Trophoblast cell (in vitro differentiated cells and primary cell): Measurements from ENCODE around the gene GNB1.
A peak's percentile ranks its signal among the peaks of the same experiment; 100 is the strongest.

Source experiments
- DNase-seq, 2 donors: peaks; one replicate each; pipeline ENCODE4 v3.0.0-alpha.2; 2016
- H2AFZ ChIP-seq: 2 replicates; pipeline ENCODE4 v1.6.1; 2013; ENCODE audit warnings: low read length, moderate library complexity, mild to moderate bottlenecking; ENCODE audit not compliant: insufficient read depth, poor library complexity
- H2AK5ac ChIP-seq: 2 replicates; pipeline ENCODE4 v1.6.1; 2013; ENCODE audit warnings: mild to moderate bottlenecking, low read length
- H2BK120ac ChIP-seq: 2 replicates; pipeline ENCODE4 v1.6.1; 2013; ENCODE audit warnings: low read length, mild to moderate bottlenecking, moderate library complexity; ENCODE audit not compliant: insufficient read depth, poor library complexity
- H2BK12ac ChIP-seq: 2 replicates; pipeline ENCODE4 v1.6.1; 2013; ENCODE audit warnings: mild to moderate bottlenecking, low read length, moderate library complexity
- H2BK5ac ChIP-seq: 2 replicates; pipeline ENCODE4 v1.6.1; 2013; ENCODE audit warnings: low read length, low read depth, moderate library complexity, mild to moderate bottlenecking; ENCODE audit not compliant: poor library complexity
- H3K14ac ChIP-seq: 2 replicates; pipeline ENCODE4 v1.6.1; 2013; ENCODE audit warnings: mild to moderate bottlenecking, low read length
- H3K18ac ChIP-seq: 2 replicates; pipeline ENCODE4 v1.6.1; 2013; ENCODE audit warnings: mild to moderate bottlenecking, low read length
- H3K23ac ChIP-seq: 2 replicates; pipeline ENCODE4 v1.6.1; 2013; ENCODE audit warnings: low read length
- H3K27ac ChIP-seq: 2 replicates; pipeline ENCODE4 v1.5.1; 2013; ENCODE audit warnings: low read depth, mild to moderate bottlenecking, inconsistent platforms, low read length, moderate library complexity
- H3K27me3 ChIP-seq: 2 replicates; pipeline ENCODE4 v1.6.1; 2013; ENCODE audit warnings: inconsistent platforms, mild to moderate bottlenecking, low read length, moderate library complexity; ENCODE audit not compliant: insufficient read depth
- H3K36me3 ChIP-seq, 2 experiments: 1 replicate in 1 of 2; 2 replicates in 1 of 2; pipeline ENCODE4 v1.6.1; 2013; ENCODE audit warnings: low read length in 2 of 2, mild to moderate bottlenecking in 2 of 2, moderate library complexity in 1 of 2; ENCODE audit not compliant: insufficient read depth in 2 of 2, control insufficient read depth in 1 of 2
- H3K4ac ChIP-seq: 2 replicates; pipeline ENCODE4 v1.6.1; 2013; ENCODE audit warnings: low read depth, mild to moderate bottlenecking, low read length, moderate library complexity
- H3K4me1 ChIP-seq, 2 experiments: 1 replicate in 1 of 2; 2 replicates in 1 of 2; pipeline ENCODE4 v1.6.1; 2013; ENCODE audit warnings: low read length in 2 of 2, mild to moderate bottlenecking in 2 of 2, moderate library complexity in 1 of 2; ENCODE audit not compliant: insufficient read depth in 2 of 2, control insufficient read depth in 1 of 2
- H3K4me2 ChIP-seq: 2 replicates; pipeline ENCODE4 v1.6.1; 2013; ENCODE audit warnings: inconsistent platforms, mild to moderate bottlenecking, low read length, moderate library complexity
- H3K4me3 ChIP-seq: 2 replicates; pipeline ENCODE4 v1.5.1; 2013; ENCODE audit warnings: mild to moderate bottlenecking, low read depth, low read length, inconsistent platforms
- H3K79me1 ChIP-seq: one replicate; pipeline ENCODE4 v1.6.1; 2013; ENCODE audit warnings: low read length
- H3K79me2 ChIP-seq: 2 replicates; pipeline ENCODE4 v1.6.1; 2013; ENCODE audit warnings: low read length, mild to moderate bottlenecking; ENCODE audit not compliant: control insufficient read depth, insufficient read depth, poor library complexity
- H3K9ac ChIP-seq: 2 replicates; pipeline ENCODE4 v1.6.1; 2013; ENCODE audit warnings: mild to moderate bottlenecking, low read length
- H3K9me3 ChIP-seq: 2 replicates; pipeline ENCODE4 v1.6.1; 2013; ENCODE audit warnings: low read depth, mild to moderate bottlenecking, control low read depth, inconsistent platforms, low read length; ENCODE audit not compliant: insufficient read depth
- H4K12ac ChIP-seq: 2 replicates; pipeline ENCODE4 v1.6.1; 2013; ENCODE audit warnings: low read depth, mild to moderate bottlenecking, low read length, moderate library complexity
- H4K8ac ChIP-seq: 2 replicates; pipeline ENCODE4 v1.6.1; 2013; ENCODE audit warnings: low read depth, mild to moderate bottlenecking, low read length, moderate library complexity
- H4K91ac ChIP-seq: one replicate; pipeline ENCODE4 v1.6.1; 2013; ENCODE audit warnings: low read depth, mild to moderate bottlenecking, low read length, moderate library complexity
- WGBS: extraction: QIAGEN DNeasy Blood & Tissue Kit; methylation state at CpG from one replicate; pipeline ENCODE4 v1.1.7; 2013; ENCODE audit warnings: missing lambda C conversion rate; ENCODE audit not compliant: insufficient read length, insufficient coverage; ENCODE audit errors: extremely low coverage; 5-methylcytosine and 5-hydroxymethylcytosine counted together

The GNB1 gene

DNA sequence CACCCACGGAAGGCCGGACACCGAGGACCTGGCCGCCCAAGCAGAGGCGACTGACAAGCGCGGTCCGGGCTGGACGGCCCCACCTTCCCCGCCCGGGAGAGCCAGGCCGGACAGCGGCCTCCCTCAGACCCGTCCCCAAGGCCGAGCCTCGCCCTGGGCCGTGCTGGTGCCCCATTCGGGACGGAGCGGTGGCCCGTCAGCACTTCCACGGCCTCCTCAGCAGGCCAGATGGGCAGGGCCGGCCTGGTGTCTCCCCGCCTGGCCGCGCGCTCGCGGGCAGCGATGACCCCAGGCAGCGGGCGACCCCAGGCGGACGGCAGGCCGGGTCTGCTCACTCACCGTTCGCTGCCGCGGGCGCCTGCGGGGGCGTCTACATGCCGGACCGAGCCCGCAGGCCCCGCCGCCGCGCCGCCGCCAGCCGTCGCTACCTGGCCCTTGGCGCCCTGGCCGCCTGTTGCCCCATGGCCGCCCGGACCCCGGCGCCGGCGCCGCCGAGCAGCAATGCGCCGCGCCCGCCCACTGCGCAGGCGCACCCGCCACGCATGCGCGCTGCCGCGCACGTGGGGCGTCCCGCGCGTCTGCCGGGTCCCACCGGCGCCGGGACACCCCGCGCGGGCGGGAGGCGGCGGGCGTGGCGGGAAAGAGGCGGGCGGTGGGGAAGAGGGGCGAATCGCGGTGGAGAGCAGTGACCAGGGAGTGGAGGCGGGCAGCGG, 112.8 kb downstream of the GNB1 start, which contains the start of gene NADK:
NADK (minus strand) TSS at position 521 of the 713 bp plus-strand sequence. CDS start 13,064 bp downstream, outside the sequence.
- Histone ChIP-seq H2AK5ac (peak within 1 kb of the TSS; percentile 99), H3K9me3 (no peaks in the 10 kb centered on the region), H3K36me3 (no peaks in the 10 kb centered on the region), H3K18ac (peak within 1 kb of the TSS; percentile 99), H3K14ac (peak within 1 kb of the TSS; percentile 100), H3K23ac (no peak within 1 kb of the TSS), H2BK12ac (peak within 1 kb of the TSS; percentile 61), H3K4me2 (peak within 1 kb of the TSS; percentile 90), H4K91ac (peak within 1 kb of the TSS; percentile 97), H2BK120ac (peak within 1 kb of the TSS; percentile 93), H3K4me3 (peak within 1 kb of the TSS; percentile 99), H3K4me1 (peaks cover 14 to 30% of the 10 kb centered on the region in 2 experiments), H3K27ac (peak within 1 kb of the TSS; percentile 87), H3K4ac (peak within 1 kb of the TSS; percentile 97), H2AFZ (peak within 1 kb of the TSS; percentile 83), H2BK5ac (peak within 1 kb of the TSS; percentile 84), H3K9ac (peak within 1 kb of the TSS; percentile 99), H3K27me3 (no peaks in the 10 kb centered on the region), H3K79me1 (peaks cover 13% of the 10 kb centered on the region), H4K12ac (peak within 1 kb of the TSS; percentile 92), H3K79me2 (peaks cover 18% of the 10 kb centered on the region), H4K8ac (peak within 1 kb of the TSS; percentile 96)
- DNase-seq = peak; percentile 66 to 87
- no CpG with 5 or more reads among the region's 99 CpGs for WGBS

DNA sequence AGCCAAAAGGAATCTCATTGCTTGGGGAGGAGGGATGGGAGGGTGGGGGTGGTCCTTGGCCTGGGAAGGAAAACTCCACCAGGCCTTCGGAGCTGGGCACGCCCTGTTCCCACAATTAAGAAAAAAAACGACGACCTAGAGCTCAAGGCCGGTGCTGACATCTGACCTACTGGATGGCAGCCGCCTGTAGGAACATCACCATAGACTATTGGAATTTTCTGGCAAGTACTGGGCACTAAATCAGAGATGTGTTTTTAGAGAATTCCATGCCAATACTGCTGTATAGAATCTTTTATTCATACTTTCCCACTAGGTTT, 113.3 kb downstream of the GNB1 start:
- WGBS = no CpG with 5 or more reads among the region's 6 CpGs
- H2BK12ac ChIP-seq = no peak overlapping the region

DNA sequence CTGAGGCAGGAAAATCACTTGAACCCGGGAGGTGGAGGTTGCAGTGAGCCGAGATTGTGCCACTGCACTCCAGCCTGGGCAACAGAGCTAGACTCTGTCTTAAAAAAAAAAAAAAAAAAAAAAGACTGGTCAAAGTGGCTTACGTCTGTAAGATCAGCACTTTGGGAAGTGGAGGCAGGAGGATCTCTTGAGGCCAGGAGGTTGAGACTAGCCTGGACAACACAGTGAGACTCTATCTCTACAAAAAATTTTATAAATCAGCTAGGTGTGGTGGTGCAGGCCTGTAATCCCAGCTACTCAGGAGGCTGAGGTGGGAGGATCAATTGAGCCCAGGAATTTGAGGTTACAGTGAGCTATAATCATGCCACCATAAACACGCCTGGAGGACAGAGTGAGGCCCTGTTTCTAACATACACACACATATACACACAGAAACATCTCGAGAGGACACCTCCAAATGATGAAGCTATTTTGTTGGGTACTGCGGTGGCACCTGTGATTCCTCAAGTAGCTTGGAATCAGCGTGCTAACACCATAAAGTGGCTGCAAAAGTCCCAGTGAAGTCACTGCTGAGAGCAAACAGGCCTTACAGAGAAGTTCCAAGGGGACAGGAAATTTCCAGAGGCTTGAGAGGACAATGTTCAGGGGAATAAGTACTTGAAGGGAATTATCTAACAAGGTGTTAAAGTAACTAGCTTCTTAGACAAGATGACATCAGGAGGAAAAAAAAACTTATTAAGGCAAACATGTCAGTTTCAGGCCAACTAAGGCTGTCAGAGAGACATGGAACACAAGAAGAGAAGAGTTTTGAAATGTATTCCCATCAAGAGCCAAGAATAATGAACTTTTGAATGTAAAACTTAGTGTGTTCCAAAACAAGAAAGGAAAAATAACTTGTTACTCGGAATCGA, 114.0 kb downstream of the GNB1 start:
- DNase-seq = no peak
- Histone ChIP-seq H3K4ac (peak overlapping the region; percentile 90), H3K27ac (no peak overlapping the region), H3K36me3 (peaks cover 8 to 9% of the 10 kb centered on the region in 2 experiments), H3K4me1 (peaks cover 14 to 22% of the 10 kb centered on the region in 2 experiments), H3K9me3 (no peaks in the 10 kb centered on the region), H3K27me3 (no peaks in the 10 kb centered on the region), H3K23ac (no peak overlapping the region), H2BK120ac (no peak overlapping the region), H4K91ac (peak overlapping the region; percentile 41), H3K4me3 (no peak overlapping the region), H3K79me2 (peaks cover 18% of the 10 kb centered on the region), H4K12ac (no peak overlapping the region), H2AFZ (no peak overlapping the region), H4K8ac (no peak overlapping the region), H2BK12ac (no peak overlapping the region), H2BK5ac (no peak overlapping the region), H2AK5ac (no peak overlapping the region), H3K79me1 (peaks cover 13% of the 10 kb centered on the region), H3K18ac (no peak overlapping the region), H3K9ac (peak overlapping the region; percentile 47), H3K4me2 (peak overlapping the region; percentile 90), H3K14ac (no peak overlapping the region)
- WGBS = no CpG with 5 or more reads among the region's 9 CpGs

More for the DNA sequence above, 113.3 kb downstream of the GNB1 start:
- Histone ChIP-seq H4K8ac (peak overlapping the region; percentile 96), H4K12ac (no peak overlapping the region), H2AK5ac (peak overlapping the region; percentile 99), H3K4me2 (peak overlapping the region; percentile 90), H4K91ac (peak overlapping the region; percentile 97), H3K27ac (peak overlapping the region; percentile 87), H3K9ac (peak overlapping the region; percentile 99), H3K23ac (no peak overlapping the region), H3K36me3 (peaks cover 2 to 4% of the 10 kb centered on the region in 2 experiments), H3K79me1 (peaks cover 13% of the 10 kb centered on the region), H3K4ac (peak overlapping the region; percentile 97), H2BK120ac (peak overlapping the region; percentile 93), H2AFZ (no peak overlapping the region), H3K4me3 (peak overlapping the region; percentile 99), H2BK5ac (peak overlapping the region; percentile 84), H3K79me2 (peaks cover 18% of the 10 kb centered on the region), H3K18ac (no peak overlapping the region), H3K4me1 (peaks cover 14 to 26% of the 10 kb centered on the region in 2 experiments), H3K14ac (peak overlapping the region; percentile 100), H3K9me3 (no peaks in the 10 kb centered on the region), H3K27me3 (no peaks in the 10 kb centered on the region)
- DNase-seq = peak; percentile 35 to 37

DNA sequence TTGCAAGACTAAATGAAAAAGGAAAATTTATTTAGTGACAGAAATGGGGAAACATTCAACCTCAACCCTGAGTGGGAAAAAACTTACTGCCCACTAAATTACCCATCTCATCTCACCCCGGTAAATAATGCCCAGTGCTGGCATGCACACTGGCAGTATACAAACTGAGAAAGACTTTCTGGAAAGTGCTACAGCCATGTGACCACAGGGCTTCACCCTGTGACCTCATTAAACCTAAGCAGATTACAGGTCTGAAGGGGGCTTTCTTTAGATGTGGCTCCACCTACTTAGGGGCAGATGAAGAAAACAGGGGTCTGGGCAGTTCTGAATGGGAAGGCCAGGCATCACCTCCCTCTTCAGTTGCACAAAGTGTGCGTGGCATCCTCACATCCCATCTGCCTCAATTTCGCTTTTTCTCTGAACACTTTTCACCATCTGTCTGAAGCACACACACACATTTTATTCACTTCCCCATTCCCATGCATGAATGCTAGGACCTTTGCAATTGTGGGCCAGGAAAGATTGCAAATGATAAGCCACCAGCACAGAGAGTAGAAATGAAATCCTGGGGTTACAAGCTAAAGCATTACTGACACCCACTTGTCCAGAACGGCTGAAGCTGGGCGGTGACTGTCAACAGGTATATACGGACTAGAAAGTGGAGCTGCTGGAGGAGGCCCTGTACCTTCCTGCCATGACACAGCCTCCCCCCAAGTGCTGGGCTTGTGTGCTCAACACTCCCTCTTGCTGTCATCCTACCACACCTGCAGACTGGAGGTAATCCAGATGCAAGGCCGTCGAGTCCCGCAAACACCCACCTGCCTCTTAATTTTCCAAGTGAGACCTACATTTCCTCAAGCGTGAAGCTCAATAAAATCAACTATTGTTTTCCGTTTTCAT, 115.3 kb downstream of the GNB1 start:
- no CpG with 5 or more reads among the region's 11 CpGs for WGBS
- H4K91ac ChIP-seq = no peak overlapping the region
- no peak overlapping the region for H3K18ac ChIP-seq

More for the DNA sequence above, 115.3 kb downstream of the GNB1 start:
- Histone ChIP-seq H3K36me3 (peaks cover 10 to 11% of the 10 kb centered on the region in 2 experiments), H3K4me1 (peaks cover 9 to 20% of the 10 kb centered on the region in 2 experiments), H3K79me2 (peaks cover 18% of the 10 kb centered on the region), H4K8ac (no peak overlapping the region), H2BK120ac (no peak overlapping the region), H3K27ac (no peak overlapping the region), H3K4ac (peak overlapping the region; percentile 51), H3K23ac (no peak overlapping the region), H3K79me1 (peaks cover 13% of the 10 kb centered on the region), H3K4me2 (no peak overlapping the region), H2AFZ (no peak overlapping the region), H3K27me3 (no peaks in the 10 kb centered on the region), H3K14ac (no peak overlapping the region), H4K12ac (no peak overlapping the region), H2BK5ac (no peak overlapping the region), H3K4me3 (no peak overlapping the region), H2BK12ac (no peak overlapping the region), H3K9ac (no peak overlapping the region), H2AK5ac (no peak overlapping the region), H3K9me3 (peaks cover 2% of the 10 kb centered on the region)
- no peak for DNase-seq
